Nucleus accumbens (tissue), 56 donors: ENCODE measurements around the gene SCGB3A1.

Experiments used
- DNase-seq, 56 donors: peaks; one replicate each; lab custom pipeline; 2025; lab: John Stamatoyannopoulos, UW

The SCGB3A1 gene

GRCh38 chr5:180591311-180591887 lies at the start of gene SCGB3A1:
Gene SCGB3A1, minus strand, starts transcription at chr5:180591499. Its CDS starts 37 bp downstream, at chr5:180591462.
- DNase-seq = no peak

GRCh38 chr5:180640611-180640860 lies 49.2 kb upstream of the SCGB3A1 start:
- DNase-seq = no peak

- DNase-seq = no peak
Observed at GRCh38 chr5:180639741-180640610, 48.7 kb upstream of the SCGB3A1 start.

GRCh38 chr5:180639287-180639686 lies 48.0 kb upstream of the SCGB3A1 start:
- DNase-seq = no peak

GRCh38 chr5:180637962-180638680 lies 46.8 kb upstream of the SCGB3A1 start:
- no peak for DNase-seq

GRCh38 chr5:180636403-180637075 lies 45.2 kb upstream of the SCGB3A1 start:
- no peak for DNase-seq

- DNase-seq = no peak
Observed at GRCh38 chr5:180636016-180636402, 44.7 kb upstream of the SCGB3A1 start.

- no peak for DNase-seq
Observed at GRCh38 chr5:180633283-180634177, 42.2 kb upstream of the SCGB3A1 start.

GRCh38 chr5:180632768-180633167 lies 41.5 kb upstream of the SCGB3A1 start:
- DNase-seq = no peak

- DNase-seq = no peak
Observed at GRCh38 chr5:180631549-180632383, 40.5 kb upstream of the SCGB3A1 start.

GRCh38 chr5:180630426-180630825 lies 39.1 kb upstream of the SCGB3A1 start:
- no peak for DNase-seq

- DNase-seq = no peak
Observed at GRCh38 chr5:180629831-180630382, 38.6 kb upstream of the SCGB3A1 start.

- DNase-seq = no peak
Observed at GRCh38 chr5:180628827-180629750, 37.8 kb upstream of the SCGB3A1 start.

- DNase-seq = no peak
Observed at GRCh38 chr5:180628211-180628610, 36.9 kb upstream of the SCGB3A1 start.

- DNase-seq = no peak
Observed at GRCh38 chr5:180627386-180628120, 36.3 kb upstream of the SCGB3A1 start.

GRCh38 chr5:180626661-180627385 lies 35.5 kb upstream of the SCGB3A1 start:
- DNase-seq = no peak
